Liver (tissue), 9 donors: ENCODE data around the gene IL17A. TPM values are rescaled to one million over a fixed set of nuclear protein-coding genes. Genes with fewer than 3 reads are reported as not detected.

ENCODE experiments used
- DNase-seq: peaks from one replicate; pipeline ENCODE4 v3.0.0-alpha.2; 2017; ENCODE audit warnings: low spot score
- H3K27ac ChIP-seq, 2 donors: one replicate each; pipeline ENCODE4 v1.7.0; 2013; ENCODE audit warnings: inconsistent platforms in 2 of 2, low read length in 2 of 2, control low read depth in 1 of 2, low read depth in 1 of 2, mild to moderate bottlenecking in 1 of 2
- H3K27me3 ChIP-seq, 4 donors: one replicate each; pipeline versions ENCODE4 v1.6.1 to v1.7.0; 2013; ENCODE audit warnings: low read length in 3 of 4, inconsistent platforms in 1 of 4, mild to moderate bottlenecking in 1 of 4, moderate library complexity in 1 of 4; ENCODE audit not compliant: control insufficient read depth in 4 of 4, insufficient read depth in 4 of 4
- H3K36me3 ChIP-seq, 4 donors: one replicate each; pipeline versions ENCODE4 v1.6.1 to v1.7.0; 2013; ENCODE audit warnings: low read length in 3 of 4, mild to moderate bottlenecking in 3 of 4, low read depth in 1 of 4, moderate library complexity in 1 of 4; ENCODE audit not compliant: control insufficient read depth in 4 of 4, insufficient read depth in 3 of 4
- H3K4me1 ChIP-seq, 4 donors: one replicate each; pipeline versions ENCODE4 v1.6.1 to v1.7.0; 2013; ENCODE audit warnings: low read length in 3 of 4, mild to moderate bottlenecking in 3 of 4, moderate library complexity in 1 of 4; ENCODE audit not compliant: control insufficient read depth in 4 of 4, insufficient read depth in 4 of 4
- H3K4me3 ChIP-seq, 3 donors: one replicate each; pipeline versions ENCODE4 v1.6.1 to v1.7.0; 2013; ENCODE audit warnings: low read length in 3 of 3, control low read depth in 1 of 3, low read depth in 1 of 3, mild to moderate bottlenecking in 1 of 3
- H3K9ac ChIP-seq, 2 donors: one replicate each; pipeline ENCODE4 v1.7.0; 2013; ENCODE audit warnings: low read length in 2 of 2, mild to moderate bottlenecking in 2 of 2, moderate library complexity in 2 of 2, control low read depth in 1 of 2, low read depth in 1 of 2
- H3K9me3 ChIP-seq, 4 donors: one replicate each; pipeline versions ENCODE4 v1.6.1 to v1.7.0; 2013; ENCODE audit warnings: low read length in 3 of 4; ENCODE audit not compliant: control insufficient read depth in 4 of 4
- FOXA1 ChIP-seq: IDR thresholded peaks from 2 replicates; pipeline ENCODE4 v1.6.1; 2016; ENCODE audit warnings: antibody characterized with exemption
- FOXA2 ChIP-seq: IDR thresholded peaks from 2 replicates; pipeline ENCODE4 v1.6.1; 2016; ENCODE audit warnings: antibody characterized with exemption
- GABPA ChIP-seq, 2 donors: IDR thresholded peaks in 1 of 2; conservative IDR thresholded peaks in 1 of 2; 2 replicates each; pipeline ENCODE4 v1.6.1; 2016; ENCODE audit warnings: antibody characterized with exemption in 2 of 2, mild to moderate bottlenecking in 1 of 2, moderate library complexity in 1 of 2
- HNF4A ChIP-seq, 2 donors: conservative IDR thresholded peaks; 2 replicates each; pipeline ENCODE4 v1.6.1; 2016; ENCODE audit warnings: antibody characterized with exemption in 2 of 2, mild to moderate bottlenecking in 2 of 2
- HNF4G ChIP-seq: IDR thresholded peaks from 2 replicates; pipeline ENCODE4 v1.6.1; 2016; ENCODE audit warnings: antibody characterized with exemption
- JUND ChIP-seq, 2 donors: IDR thresholded peaks; 2 replicates each; pipeline ENCODE4 v1.6.1; 2016; ENCODE audit warnings: antibody characterized with exemption in 2 of 2
- NR2F2 ChIP-seq: IDR thresholded peaks from 2 replicates; pipeline ENCODE4 v1.6.1; 2016; ENCODE audit warnings: antibody characterized with exemption
- RAD21 ChIP-seq, 2 donors: IDR thresholded peaks; 2 replicates each; pipeline ENCODE4 v1.6.1; 2016; ENCODE audit warnings: antibody characterized with exemption in 2 of 2, mild to moderate bottlenecking in 2 of 2
- RXRA ChIP-seq, 2 donors: IDR thresholded peaks; 2 replicates each; pipeline ENCODE4 v1.6.1; 2017 to 2018; ENCODE audit warnings: antibody characterized with exemption in 2 of 2, mild to moderate bottlenecking in 1 of 2
- SP1 ChIP-seq: IDR thresholded peaks from 2 replicates; pipeline ENCODE4 v1.6.1; 2018; ENCODE audit warnings: antibody characterized with exemption, mild to moderate bottlenecking
- TAF1 ChIP-seq: conservative IDR thresholded peaks from 2 replicates; pipeline ENCODE4 v1.6.1; 2016; ENCODE audit warnings: antibody characterized with exemption, mild to moderate bottlenecking
- YY1 ChIP-seq: IDR thresholded peaks from 2 replicates; pipeline ENCODE4 v1.6.1; 2016; ENCODE audit warnings: antibody characterized with exemption, mild to moderate bottlenecking
- WGBS: extraction: QIAGEN DNeasy Blood & Tissue Kit; methylation state at CpG from one replicate; pipeline ENCODE4 v1.1.7; 2013; 5-methylcytosine and 5-hydroxymethylcytosine counted together
- polyA plus RNA-seq, 2 donors: library from polyadenylated mRNA; stranded (reverse) in 1 of 2; unstranded in 1 of 2; fragments of 200-250 nt in 1 of 2; fragments of >200 nt in 1 of 2; fragmentation: Nextera tagmentation in 1 of 2; extraction: Ambion mirVana in 1 of 2; gene quantifications; one replicate each; pipeline versions ENCODE4 v1.2.1 to v1.2.3, GENCODE V29; 2013 to 2015
- total RNA-seq, 2 donors: library from RNA; depleted of rRNA; stranded (reverse); fragments of >200 nt; gene quantifications; one replicate each; pipeline ENCODE4 v1.2.3, GENCODE V29; 2014
- TF ChIP-seq, protein P1 (sequence below): fragments of 150-350 bp; IDR thresholded peaks from 2 replicates; pipeline ENCODE4 v1.5.1; 2017; ENCODE audit warnings: improper control_type of control experiment, low read depth, low read length; ENCODE audit not compliant: missing input control
- TF ChIP-seq, protein P2 (sequence below): IDR thresholded peaks from 2 replicates; pipeline ENCODE4 v1.6.1; 2016; ENCODE audit warnings: antibody characterized with exemption
- TF ChIP-seq, protein P3 (sequence below): IDR thresholded peaks from 2 replicates; pipeline ENCODE4 v1.6.1; 2016; ENCODE audit warnings: antibody characterized with exemption
- TF ChIP-seq, protein P4 (sequence below): IDR thresholded peaks from 2 replicates; pipeline ENCODE4 v1.6.1; 2016; ENCODE audit warnings: antibody characterized with exemption
- donor health status: healthy.
- donor health status: healthy.
- donor health status: healthy.
- donor health status: healthy.
- donor health status: healthy.

Gene IL17A
- total and polyA plus RNA-seq, 4 donors: not detected

DNA sequence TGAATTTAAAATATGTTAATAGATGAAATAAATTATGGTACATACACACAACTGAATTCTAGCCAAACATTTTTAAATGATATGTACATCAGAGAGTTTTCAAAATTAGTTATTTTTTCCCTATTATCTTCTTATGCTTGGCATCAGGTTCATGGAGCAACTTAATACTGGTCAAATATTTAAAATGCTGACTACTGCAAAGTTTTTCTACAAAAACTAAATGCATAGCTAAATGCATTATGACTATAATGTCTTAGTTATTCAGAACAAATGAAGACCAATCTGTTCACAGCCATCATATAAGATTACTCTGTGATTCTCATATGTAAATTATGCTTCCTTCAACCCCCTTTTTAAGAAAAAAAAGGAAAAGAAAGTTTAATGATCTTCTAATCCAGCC is 8.2 kb upstream of the IL17A start:
- Histone ChIP-seq H3K4me3 (no peak overlapping the region), H3K4me1 (no peaks in the 10 kb centered on the region), H3K36me3 (no peaks in the 10 kb centered on the region), H3K9me3 (no peaks in the 10 kb centered on the region), H3K27me3 (no peaks in the 10 kb centered on the region), H3K27ac (no peak overlapping the region), H3K9ac (no peak overlapping the region)
- DNase-seq: no peak
- TF ChIP-seq TAF1: no peak
- TF ChIP-seq, protein P1, sequence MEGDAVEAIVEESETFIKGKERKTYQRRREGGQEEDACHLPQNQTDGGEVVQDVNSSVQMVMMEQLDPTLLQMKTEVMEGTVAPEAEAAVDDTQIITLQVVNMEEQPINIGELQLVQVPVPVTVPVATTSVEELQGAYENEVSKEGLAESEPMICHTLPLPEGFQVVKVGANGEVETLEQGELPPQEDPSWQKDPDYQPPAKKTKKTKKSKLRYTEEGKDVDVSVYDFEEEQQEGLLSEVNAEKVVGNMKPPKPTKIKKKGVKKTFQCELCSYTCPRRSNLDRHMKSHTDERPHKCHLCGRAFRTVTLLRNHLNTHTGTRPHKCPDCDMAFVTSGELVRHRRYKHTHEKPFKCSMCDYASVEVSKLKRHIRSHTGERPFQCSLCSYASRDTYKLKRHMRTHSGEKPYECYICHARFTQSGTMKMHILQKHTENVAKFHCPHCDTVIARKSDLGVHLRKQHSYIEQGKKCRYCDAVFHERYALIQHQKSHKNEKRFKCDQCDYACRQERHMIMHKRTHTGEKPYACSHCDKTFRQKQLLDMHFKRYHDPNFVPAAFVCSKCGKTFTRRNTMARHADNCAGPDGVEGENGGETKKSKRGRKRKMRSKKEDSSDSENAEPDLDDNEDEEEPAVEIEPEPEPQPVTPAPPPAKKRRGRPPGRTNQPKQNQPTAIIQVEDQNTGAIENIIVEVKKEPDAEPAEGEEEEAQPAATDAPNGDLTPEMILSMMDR: no peak
- TF ChIP-seq, protein P2, sequence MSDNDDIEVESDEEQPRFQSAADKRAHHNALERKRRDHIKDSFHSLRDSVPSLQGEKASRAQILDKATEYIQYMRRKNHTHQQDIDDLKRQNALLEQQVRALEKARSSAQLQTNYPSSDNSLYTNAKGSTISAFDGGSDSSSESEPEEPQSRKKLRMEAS: no peak
- no peak for TF ChIP-seq JUND (IDR thresholded peaks at IDR 0.05)
- TF ChIP-seq, protein P3, sequence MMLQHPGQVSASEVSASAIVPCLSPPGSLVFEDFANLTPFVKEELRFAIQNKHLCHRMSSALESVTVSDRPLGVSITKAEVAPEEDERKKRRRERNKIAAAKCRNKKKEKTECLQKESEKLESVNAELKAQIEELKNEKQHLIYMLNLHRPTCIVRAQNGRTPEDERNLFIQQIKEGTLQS: no peak
- TF ChIP-seq FOXA1: no peak
- no peak for TF ChIP-seq SP1
- no peak for TF ChIP-seq YY1
- no peak for TF ChIP-seq RXRA (IDR thresholded peaks at IDR 0.05)
- TF ChIP-seq, protein P4, sequence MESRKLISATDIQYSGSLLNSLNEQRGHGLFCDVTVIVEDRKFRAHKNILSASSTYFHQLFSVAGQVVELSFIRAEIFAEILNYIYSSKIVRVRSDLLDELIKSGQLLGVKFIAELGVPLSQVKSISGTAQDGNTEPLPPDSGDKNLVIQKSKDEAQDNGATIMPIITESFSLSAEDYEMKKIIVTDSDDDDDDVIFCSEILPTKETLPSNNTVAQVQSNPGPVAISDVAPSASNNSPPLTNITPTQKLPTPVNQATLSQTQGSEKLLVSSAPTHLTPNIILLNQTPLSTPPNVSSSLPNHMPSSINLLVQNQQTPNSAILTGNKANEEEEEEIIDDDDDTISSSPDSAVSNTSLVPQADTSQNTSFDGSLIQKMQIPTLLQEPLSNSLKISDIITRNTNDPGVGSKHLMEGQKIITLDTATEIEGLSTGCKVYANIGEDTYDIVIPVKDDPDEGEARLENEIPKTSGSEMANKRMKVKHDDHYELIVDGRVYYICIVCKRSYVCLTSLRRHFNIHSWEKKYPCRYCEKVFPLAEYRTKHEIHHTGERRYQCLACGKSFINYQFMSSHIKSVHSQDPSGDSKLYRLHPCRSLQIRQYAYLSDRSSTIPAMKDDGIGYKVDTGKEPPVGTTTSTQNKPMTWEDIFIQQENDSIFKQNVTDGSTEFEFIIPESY: no peak
- TF ChIP-seq HNF4G: no peak
- no peak for TF ChIP-seq FOXA2
- no peak for TF ChIP-seq RAD21 (IDR thresholded peaks at IDR 0.05)
- no peak for TF ChIP-seq NR2F2
- TF ChIP-seq GABPA (IDR thresholded peaks at IDR 0.05 in 1 of 2, conservative IDR thresholded peaks at IDR 0.05 in 1 of 2): no peak
- TF ChIP-seq HNF4A (conservative IDR thresholded peaks at IDR 0.05): no peak

DNA sequence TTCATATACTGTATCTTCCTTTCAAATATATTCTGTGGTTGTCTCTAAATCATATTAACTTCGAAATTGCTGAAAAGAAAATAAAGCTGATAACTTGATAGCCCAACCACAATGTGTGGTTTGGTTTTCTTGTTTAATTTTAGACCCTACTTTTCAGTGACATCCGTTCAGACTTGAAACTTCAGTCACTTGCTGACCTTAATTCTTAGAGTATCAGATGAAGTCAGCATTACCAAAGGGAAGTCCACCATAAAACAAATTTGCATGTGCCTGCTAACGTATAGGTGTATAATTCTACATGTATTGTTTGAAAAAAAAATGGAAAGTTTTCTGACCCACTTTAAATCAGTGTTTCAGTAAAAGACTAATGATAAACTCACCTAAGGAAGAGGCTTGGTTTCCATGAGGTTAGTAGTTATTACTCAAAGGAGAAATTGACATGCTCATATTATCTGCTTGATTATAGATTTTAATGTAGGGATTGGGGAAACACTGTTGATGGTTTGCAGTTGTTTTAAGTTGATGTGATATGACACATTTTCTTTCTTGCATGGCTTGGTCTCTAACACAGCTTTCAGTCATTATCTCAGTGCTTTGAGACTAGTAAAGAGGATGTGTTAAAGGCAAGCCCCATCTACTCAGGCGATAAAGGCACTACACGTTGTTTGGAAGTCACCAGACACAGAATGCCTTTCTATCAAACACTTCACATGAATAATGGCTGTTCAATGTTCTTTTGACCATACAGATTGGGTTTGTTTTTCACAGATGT is 5.2 kb upstream of the IL17A start:
- no peak for DNase-seq
- TF ChIP-seq SP1 (no peak), RAD21 (IDR thresholded peaks at IDR 0.05) (no peak), NR2F2 (no peak), FOXA2 (no peak), HNF4G (no peak)
- TF ChIP-seq, protein P3: no peak
- TF ChIP-seq, protein P4: no peak
- 74% methylated on average over 5 of the region's 5 CpGs for WGBS

More for the DNA sequence above, 5.2 kb upstream of the IL17A start:
- H3K27ac ChIP-seq: no peak overlapping the region
- no peak overlapping the region for H3K9ac ChIP-seq
- peaks cover 0 to 2% (median 0%) of the 10 kb centered on the region in 4 donors for H3K27me3 ChIP-seq
- no peaks in the 10 kb centered on the region for H3K4me1 ChIP-seq
- no peaks in the 10 kb centered on the region for H3K36me3 ChIP-seq
- H3K9me3 ChIP-seq: no peaks in the 10 kb centered on the region
- no peak overlapping the region for H3K4me3 ChIP-seq
